Esophagus muscularis mucosa (tissue), 4 donors: ENCODE data around the gene HAGH.

Experiments used
- EP300 ChIP-seq: sonication (generic); formaldehyde crosslinking; IDR thresholded peaks from one replicate; pipeline ENCODE4 v1.6.1; 2017; ENCODE audit warnings: antibody characterized with exemption
- POLR2A ChIP-seq: fragments of 450-650 bp; IDR thresholded peaks from one replicate; pipeline ENCODE4 v1.6.1; 2017; ENCODE audit warnings: antibody characterized with exemption, moderate library complexity, mild to moderate bottlenecking, low read depth
- POLR2AphosphoS5 ChIP-seq, 2 donors: sonication (generic); formaldehyde crosslinking; IDR thresholded peaks; one replicate each; pipeline ENCODE4 v1.6.1; 2017; ENCODE audit warnings: antibody characterized with exemption in 2 of 2
- TF ChIP-seq, protein P1 (sequence below), 3 experiments: fragments of 200-600 bp in 2 of 3; fragments of 450-650 bp in 1 of 3; sonication (generic) in 2 of 3; IDR thresholded peaks; one replicate each; pipeline ENCODE4 v1.5.1; 2017 to 2019; ENCODE audit warnings: antibody characterized with exemption in 3 of 3, mild to moderate bottlenecking in 2 of 3, moderate library complexity in 1 of 3

- TF ChIP-seq, protein P1, sequence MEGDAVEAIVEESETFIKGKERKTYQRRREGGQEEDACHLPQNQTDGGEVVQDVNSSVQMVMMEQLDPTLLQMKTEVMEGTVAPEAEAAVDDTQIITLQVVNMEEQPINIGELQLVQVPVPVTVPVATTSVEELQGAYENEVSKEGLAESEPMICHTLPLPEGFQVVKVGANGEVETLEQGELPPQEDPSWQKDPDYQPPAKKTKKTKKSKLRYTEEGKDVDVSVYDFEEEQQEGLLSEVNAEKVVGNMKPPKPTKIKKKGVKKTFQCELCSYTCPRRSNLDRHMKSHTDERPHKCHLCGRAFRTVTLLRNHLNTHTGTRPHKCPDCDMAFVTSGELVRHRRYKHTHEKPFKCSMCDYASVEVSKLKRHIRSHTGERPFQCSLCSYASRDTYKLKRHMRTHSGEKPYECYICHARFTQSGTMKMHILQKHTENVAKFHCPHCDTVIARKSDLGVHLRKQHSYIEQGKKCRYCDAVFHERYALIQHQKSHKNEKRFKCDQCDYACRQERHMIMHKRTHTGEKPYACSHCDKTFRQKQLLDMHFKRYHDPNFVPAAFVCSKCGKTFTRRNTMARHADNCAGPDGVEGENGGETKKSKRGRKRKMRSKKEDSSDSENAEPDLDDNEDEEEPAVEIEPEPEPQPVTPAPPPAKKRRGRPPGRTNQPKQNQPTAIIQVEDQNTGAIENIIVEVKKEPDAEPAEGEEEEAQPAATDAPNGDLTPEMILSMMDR (IDR thresholded peaks at IDR 0.05): no peak
- TF ChIP-seq POLR2A: no peak
- no peak for TF ChIP-seq POLR2AphosphoS5 (IDR thresholded peaks at IDR 0.05)
- TF ChIP-seq EP300: no peak
Observed at GRCh38 chr16:1857433-1858097, 30.9 kb upstream of the HAGH start.
